ENCODE measurements around the gene NUP50.

The NUP50 gene

GRCh38 chr22:45163451-45164269 is at the start of gene NUP50:
Gene NUP50, plus strand, starts transcription at chr22:45163925. Its CDS starts 4,253 bp downstream, at chr22:45168178.
- DNase-seq (ENCODE audit: low read depth): peak; percentile 93

- DNase-seq (ENCODE audit: low read depth): no peak
Observed at GRCh38 chr22:45120440-45120839, 43.3 kb upstream of the NUP50 start.

- DNase-seq (ENCODE audit: low read depth): no peak
Observed at GRCh38 chr22:45120931-45121330, 42.8 kb upstream of the NUP50 start.

GRCh38 chr22:45124176-45124847 is 39.4 kb upstream of the NUP50 start:
- DNase-seq (ENCODE audit: low read depth): no peak

GRCh38 chr22:45125188-45125587 is 38.5 kb upstream of the NUP50 start:
- DNase-seq (ENCODE audit: low read depth): no peak

- no peak for DNase-seq (ENCODE audit: low read depth)
Observed at GRCh38 chr22:45127866-45128265, 35.9 kb upstream of the NUP50 start.

- DNase-seq (ENCODE audit: low read depth): no peak
Observed at GRCh38 chr22:45129703-45130524, 33.8 kb upstream of the NUP50 start.

GRCh38 chr22:45130891-45131290 is 32.8 kb upstream of the NUP50 start:
- no peak for DNase-seq (ENCODE audit: low read depth)

- no peak for DNase-seq (ENCODE audit: low read depth)
Observed at GRCh38 chr22:45131749-45132148, 32.0 kb upstream of the NUP50 start.

- no peak for DNase-seq (ENCODE audit: low read depth)
Observed at GRCh38 chr22:45134313-45134712, 29.4 kb upstream of the NUP50 start.

GRCh38 chr22:45136594-45136993 is 27.1 kb upstream of the NUP50 start:
- DNase-seq (ENCODE audit: low read depth): no peak

- DNase-seq (ENCODE audit: low read depth): no peak
Observed at GRCh38 chr22:45139693-45140092, 24.0 kb upstream of the NUP50 start.

GRCh38 chr22:45142376-45142775 is 21.3 kb upstream of the NUP50 start:
- DNase-seq (ENCODE audit: low read depth): no peak

- no peak for DNase-seq (ENCODE audit: low read depth)
Observed at GRCh38 chr22:45144916-45145315, 18.8 kb upstream of the NUP50 start.

GRCh38 chr22:45149671-45150070 is 14.1 kb upstream of the NUP50 start:
- no peak for DNase-seq (ENCODE audit: low read depth)

- DNase-seq (ENCODE audit: low read depth): no peak
Observed at GRCh38 chr22:45150139-45150538, 13.6 kb upstream of the NUP50 start.

- no peak for DNase-seq (ENCODE audit: low read depth)
Observed at GRCh38 chr22:45151503-45151902, 12.2 kb upstream of the NUP50 start.

- DNase-seq (ENCODE audit: low read depth): no peak
Observed at GRCh38 chr22:45154383-45154782, 9.3 kb upstream of the NUP50 start.

- no peak for DNase-seq (ENCODE audit: low read depth)
Observed at GRCh38 chr22:45155050-45155840, 8.5 kb upstream of the NUP50 start.

GRCh38 chr22:45157907-45158306 is 5.8 kb upstream of the NUP50 start:
- DNase-seq (ENCODE audit: low read depth): no peak

- DNase-seq (ENCODE audit: low read depth): no peak
Observed at GRCh38 chr22:45159652-45160462, 3.9 kb upstream of the NUP50 start.
